GM19240 (cell line): ENCODE results near the gene PDE3A.
"Not testable (repeated sequence)": the region's sequence is repeated elsewhere in the genome, so short reads cannot be mapped to it uniquely, and the experiment has no call there.

Experiments used
- DNase-seq: peaks from one replicate; pipeline ENCODE4 v3.0.0; 2011; ENCODE audit warnings: low spot score; ENCODE audit not compliant: insufficient read length

PDE3A gene

DNA sequence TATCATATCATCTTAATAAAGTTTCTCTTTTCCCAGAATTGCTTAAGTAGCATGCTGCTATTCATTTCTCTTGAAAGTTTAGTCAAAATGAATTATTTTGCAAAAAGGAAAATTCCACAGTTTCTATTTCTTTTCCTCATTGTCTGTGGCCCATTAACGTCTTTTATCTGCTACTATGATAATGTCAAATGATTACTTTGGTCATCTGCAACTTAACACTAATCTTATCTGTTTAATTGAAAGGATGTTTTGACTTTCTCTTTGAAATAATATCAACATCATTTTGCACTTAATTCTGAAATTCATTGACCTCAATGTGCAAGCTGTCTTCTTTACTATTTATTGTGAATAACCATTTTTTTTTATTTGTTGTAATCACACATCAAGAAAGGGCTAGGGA lies 180.3 kb downstream of the PDE3A start:
- DNase-seq = no peak

DNA sequence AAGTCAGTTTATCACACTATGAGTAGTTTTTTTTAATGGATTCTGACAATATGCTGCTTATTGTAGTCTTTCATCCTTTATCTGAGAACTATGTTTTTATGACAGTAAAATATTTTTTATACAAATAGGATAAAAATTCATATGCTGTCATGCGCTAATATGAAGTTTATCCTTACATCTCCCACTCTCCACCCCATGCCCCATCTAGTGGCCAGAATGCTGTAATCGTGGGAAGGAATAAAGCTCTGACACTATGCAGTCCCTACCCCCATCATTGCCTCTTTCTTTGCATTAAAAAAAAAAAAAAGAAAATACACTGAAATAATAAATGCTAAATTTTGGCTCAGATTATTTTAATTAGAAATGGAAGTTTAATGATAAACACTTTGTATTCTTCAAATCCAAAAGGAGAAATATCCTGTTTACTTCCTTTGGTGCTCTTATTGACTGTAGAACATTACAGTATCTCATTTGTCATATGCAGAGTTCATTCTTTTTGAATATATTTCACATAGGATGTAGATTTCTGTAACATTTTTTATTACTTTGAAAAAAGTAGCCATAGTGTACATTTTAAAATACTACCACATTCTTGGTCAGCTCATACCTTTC lies 180.9 kb downstream of the PDE3A start:
- DNase-seq = no peak

DNA sequence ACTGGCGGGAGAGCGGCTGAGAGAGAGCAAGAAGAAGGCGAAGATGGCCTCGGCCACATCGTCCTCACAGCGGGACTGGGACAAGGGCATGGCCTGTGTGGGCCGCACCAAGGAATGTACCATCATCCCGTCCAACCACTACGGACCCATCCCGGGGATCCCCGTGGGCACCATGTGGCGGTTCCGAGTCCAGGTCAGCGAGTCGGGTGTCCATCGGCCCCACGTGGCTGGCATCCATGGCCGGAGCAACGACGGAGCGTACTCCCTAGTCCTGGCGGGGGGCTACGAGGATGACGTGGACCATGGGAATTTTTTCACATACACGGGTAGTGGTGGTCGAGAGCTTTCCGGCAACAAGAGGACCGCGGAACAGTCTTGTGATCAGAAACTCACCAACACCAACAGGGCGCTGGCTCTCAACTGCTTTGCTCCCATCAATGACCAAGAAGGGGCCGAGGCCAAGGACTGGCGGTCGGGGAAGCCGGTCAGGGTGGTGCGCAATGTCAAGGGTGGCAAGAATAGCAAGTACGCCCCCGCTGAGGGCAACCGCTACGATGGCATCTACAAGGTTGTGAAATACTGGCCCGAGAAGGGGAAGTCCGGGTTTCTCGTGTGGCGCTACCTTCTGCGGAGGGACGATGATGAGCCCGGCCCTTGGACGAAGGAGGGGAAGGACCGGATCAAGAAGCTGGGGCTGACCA lies 183.6 kb downstream of the PDE3A start:
- not testable (repeated sequence) for DNase-seq

DNA sequence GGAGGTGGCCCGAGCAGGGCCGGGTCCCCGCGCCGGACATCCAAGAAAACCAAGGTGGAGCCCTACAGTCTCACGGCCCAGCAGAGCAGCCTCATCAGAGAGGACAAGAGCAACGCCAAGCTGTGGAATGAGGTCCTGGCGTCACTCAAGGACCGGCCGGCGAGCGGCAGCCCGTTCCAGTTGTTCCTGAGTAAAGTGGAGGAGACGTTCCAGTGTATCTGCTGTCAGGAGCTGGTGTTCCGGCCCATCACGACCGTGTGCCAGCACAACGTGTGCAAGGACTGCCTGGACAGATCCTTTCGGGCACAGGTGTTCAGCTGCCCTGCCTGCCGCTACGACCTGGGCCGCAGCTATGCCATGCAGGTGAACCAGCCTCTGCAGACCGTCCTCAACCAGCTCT lies 184.2 kb downstream of the PDE3A start:
- not testable (repeated sequence) for DNase-seq

DNA sequence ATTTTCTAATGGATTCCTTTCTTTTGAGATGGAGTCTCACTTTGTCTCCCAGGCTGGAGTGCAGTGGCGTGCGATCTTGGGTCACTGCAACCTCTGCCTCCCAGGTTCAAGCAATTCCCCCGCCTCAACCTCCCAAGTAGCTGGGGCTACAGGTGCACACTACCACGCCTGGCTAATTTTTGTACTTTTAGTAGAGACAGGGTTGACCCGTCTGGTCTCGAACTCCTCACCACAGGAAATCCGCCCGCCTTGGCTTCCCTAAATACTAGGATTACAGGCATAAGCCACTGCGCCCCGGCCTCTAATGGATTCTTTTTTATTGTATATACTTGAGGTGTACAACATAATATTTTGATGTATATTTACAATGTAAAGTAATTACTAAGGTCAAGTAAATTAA lies 186.7 kb downstream of the PDE3A start:
- no peak for DNase-seq

DNA sequence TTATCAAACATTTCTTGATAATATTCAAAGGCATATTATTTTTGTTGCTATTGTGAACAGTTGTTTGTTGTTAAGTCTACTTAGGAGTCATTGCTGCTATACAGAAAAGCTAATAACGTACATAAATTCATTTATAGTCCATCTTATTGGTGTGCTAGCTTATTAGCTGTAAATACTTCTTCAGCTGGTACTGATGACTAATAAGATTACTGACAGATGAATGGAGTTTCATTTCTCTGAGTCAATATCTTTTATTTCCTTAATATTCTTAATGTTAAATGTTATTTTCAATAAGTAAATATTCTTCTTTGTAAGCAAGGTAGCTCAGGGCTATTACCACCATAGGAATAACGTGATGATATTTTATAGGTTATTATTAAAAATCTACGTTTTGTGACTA lies 187.4 kb downstream of the PDE3A start:
- DNase-seq = no peak

DNA sequence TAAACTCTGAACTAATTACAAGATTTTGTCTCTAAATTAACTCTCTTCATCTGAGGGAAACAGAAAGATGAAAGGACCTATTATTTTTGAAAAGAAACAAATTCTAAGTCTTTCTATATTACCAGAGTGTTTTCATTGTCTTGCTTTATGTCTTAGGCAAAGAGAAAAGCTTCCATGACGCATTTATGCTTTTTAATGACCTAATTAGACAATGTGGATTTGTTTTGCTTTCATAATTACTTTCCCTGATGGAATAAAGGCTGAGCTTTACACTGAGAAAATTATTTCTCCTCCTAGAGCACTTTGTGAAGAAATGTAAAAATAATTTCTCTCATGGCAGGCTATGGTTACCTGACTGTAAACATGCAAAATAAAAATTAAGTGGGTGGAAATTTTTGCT lies 188.8 kb downstream of the PDE3A start:
- DNase-seq = no peak

DNA sequence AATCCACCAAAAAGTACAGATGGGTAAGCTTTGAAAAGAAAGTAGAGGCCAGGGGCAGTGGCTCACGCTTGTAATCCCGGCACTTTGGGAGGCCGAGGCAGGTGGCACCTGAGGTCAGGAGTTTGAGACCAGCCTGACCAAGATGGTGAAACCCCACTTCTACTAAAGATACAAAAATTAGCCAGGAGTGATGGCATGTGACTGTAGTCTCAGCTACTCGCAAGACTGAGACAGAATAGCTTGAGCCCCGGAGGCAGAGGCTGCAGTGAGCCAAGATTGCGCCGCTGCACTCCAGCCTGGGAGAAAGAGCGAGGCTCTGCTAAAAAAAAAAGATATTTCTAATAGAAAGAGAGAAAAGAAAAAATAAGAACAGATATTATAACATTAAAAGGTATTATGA lies 192.6 kb downstream of the PDE3A start:
- DNase-seq = no peak

DNA sequence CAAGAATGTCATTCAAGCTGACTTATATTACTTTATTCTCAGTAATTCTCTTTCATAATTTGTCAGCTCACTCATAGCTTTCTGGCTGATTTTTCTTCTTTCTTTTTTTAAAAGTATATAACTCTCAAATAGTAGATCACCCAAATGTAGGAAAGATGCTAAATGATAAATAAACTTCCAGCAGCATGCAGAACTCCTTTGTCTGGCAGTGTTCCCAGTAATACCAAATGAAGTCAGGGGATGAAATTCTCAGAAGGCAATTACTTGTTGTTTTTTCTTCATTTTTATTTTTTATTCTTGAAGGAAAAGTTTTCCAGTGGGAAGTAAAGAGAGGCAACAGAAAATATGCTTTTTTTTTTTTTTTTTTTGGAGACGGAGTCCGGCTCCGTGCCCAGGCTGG lies 193.5 kb downstream of the PDE3A start:
- DNase-seq = no peak

DNA sequence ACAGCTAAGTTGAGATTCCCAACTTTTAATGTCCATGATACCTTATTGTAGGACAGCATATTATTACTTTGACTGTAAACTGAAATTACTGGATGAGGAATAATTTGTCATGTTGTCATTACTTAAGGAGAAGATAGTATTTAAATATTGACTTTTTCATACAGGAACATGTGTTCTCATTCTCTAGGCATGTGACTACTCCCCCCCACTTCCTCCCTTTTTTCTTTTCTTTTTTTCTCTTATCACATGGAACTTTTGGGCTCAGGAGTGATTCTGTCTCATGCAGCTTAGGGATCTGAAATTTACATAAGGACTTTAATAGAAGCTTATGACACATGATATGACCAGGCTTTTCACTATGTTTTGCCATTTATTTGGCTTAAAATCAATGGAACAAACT lies 199.1 kb downstream of the PDE3A start:
- DNase-seq = no peak

DNA sequence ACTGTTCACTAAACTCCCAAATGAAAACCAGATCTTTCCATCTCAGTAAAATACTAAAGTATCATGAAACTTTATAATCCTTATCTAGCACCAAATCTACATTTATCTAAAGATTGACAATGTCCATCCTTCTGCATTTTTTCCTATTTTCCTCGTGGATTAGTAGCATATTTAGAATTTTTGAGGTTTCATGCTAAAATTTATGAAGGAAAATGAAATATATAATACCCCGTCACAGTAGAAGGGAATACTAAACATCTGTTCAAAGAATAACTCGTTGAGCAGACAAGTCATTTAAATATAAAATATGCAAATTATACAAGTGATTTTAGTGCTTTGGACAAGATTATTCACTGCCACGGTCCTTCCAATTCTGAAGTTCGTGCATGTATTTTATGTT lies 204.1 kb downstream of the PDE3A start:
- DNase-seq = no peak

DNA sequence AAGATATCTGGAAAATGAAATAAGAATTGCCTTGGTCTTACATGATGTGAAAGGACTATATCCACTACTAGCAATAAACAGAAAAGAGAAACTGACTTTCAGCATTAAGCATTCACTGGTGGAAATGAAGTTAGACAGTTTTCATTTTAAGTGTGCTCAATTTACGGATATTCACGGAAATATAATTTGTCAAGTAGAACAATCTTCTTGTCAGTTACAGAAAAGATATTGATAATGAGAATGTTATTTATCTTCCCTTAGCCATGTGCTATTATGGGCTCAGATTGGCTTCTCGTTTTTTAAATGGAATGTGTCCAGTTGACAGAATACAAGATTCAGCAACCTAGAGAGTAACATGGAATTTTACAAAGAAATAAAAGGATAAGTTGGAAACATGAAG lies 208.2 kb downstream of the PDE3A start:
- DNase-seq = no peak

DNA sequence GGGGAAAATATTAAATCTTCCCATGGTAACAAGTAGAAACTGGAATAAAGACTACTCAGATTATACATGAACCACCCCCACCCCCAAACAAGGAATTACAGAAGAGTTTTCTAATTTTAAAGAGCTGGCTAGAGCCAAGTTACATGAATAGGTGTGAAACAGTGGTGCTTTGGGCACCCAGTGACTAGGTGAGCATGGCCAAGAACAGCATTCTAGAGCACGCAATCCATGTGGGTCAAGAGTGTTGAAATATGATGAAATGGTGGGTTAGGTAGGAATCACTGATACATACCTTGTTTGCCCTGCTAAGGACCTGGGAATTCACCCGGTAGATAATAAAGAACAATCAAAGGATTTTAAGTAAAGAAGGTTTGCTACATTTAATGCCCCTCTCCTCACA lies 208.7 kb downstream of the PDE3A start:
- no peak for DNase-seq

DNA sequence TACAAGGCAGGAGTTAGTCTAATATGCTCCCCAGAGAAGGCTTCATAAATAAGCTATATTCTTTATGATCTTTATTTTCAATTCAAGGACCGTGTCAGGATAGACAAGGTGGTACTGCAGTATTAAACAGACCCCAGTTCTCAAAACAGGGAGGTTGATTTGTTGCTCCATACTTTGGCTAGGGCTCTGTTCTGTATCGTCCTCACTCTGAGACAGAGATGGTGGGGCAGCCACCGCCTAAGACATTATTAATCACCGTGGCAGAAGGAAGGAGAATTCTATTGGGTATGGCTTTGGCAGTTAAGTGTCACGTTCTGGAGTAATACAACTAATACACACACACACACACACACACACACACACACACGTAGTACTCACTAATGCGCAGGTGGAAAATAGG lies 209.8 kb downstream of the PDE3A start:
- DNase-seq = no peak

DNA sequence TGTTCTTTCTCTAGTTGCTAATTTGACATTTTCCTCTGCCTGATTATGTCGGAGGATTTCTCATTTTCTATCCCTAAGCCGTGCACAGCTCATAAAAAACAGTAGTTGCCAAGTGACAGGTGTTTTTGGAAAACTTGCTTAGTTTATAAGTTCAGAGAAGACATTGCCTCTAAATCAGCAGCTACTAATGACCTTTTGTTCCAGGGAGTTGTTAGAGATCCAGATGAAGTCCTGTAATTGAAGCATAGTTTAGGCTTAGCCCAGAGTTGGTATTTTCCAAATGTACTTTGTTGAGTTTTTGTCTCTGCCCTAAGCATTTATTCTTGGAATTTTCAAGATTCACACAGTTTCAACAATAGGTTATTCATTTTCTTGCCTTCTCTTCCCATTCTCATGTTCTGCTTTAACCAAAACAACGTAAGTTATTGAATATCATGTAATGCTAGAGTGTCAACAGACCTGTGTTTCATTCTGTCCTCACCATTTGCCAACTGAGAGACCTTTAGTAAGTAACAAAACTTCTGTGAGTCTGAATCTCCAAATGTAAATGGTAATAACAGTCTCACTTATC lies 216.8 kb downstream of the PDE3A start:
- no peak for DNase-seq

DNA sequence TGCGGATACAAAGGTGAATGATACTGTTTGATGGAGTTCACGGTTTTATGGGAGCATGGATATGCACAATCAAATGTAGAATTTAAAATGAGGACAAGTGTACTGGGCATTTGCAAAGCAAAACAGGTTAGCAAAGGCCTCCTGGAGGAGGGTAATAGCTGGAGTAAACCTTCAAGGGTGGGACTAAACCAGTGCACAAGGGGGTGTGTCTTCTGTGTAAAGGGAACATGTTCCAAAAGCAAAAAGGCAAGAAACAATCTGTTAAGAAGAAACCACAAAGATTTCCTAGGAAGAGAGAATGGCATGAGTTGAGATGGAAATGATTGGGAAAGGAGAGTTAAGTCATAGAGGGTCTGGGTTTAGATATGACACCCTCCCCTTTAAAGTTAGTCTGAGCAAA lies 217.6 kb downstream of the PDE3A start:
- no peak for DNase-seq

DNA sequence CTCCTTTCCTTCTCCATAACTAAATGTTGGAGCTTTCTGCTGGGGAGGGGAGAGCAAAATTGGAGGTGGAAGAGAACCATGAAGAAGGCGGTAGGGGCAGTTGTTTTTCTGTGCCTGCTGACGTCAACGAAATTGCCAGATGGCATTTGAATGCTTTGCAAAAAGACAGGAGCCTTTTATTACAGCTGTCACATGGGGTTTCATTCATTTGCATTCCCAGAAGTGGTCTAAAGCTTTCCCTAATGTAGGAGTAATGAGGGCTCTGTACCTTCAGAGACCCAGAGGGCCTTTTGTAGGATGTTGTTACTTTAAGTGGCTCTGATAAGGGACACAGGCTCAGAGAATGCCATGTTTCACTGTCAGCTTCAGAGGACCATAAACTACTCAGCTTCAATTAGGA lies 219.7 kb downstream of the PDE3A start:
- no peak for DNase-seq

DNA sequence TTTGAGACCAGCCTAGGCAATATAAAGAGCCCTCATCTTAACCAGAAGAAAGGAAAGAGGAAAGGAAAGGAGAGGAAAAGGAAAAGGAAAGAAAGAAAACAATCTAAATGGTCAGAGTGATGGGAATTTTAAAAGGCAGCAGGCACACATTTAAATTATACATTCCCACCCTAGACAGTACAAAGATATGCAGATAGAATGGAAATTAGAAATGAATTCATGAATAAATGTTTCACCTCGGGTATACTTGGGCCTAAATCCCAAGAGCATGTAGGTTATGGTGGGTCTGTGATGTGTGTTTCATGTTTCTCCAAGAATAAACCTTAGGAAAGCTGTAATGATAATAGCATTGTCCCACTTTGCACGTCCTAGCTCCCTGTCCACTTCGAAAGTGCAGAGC lies 222.2 kb downstream of the PDE3A start:
- no peak for DNase-seq

DNA sequence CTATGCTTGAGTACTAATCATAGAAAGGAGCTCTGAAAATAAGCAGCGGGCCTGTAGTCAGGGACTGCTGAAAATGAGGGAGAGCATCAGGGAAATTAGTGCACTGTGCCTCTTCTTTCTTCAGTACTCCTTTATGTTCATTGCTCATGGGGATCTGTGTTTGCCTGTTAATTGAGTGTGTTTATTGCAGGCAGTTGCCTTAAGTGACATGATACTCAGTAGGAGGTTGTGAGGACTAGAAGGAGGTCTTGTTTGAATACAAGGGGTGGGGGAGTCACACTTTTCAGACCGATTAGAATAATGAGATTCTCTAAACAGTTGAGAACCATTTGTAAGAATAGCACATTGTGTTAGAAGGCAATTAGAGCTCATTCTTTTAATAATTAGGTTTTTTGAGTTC lies 224.2 kb downstream of the PDE3A start:
- no peak for DNase-seq

DNA sequence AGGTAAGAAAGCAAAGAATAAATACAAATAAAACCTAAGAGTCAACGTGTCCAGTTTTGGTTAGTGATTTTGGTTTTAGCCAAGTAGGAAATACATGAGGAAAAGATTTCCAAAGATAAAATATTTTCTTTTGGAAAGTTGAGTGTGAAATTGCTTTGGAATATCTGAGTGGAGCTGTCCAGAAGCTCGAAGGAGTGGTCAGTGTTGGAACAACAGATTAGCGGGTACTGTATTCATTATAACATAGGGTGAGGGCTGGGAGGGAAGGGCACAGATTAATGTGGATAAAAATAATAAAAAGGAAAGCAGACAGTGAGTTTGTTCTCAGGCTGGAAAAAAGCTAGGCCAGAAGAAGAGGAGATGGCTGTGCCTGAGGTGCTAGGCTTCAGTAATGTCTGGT lies 225.3 kb downstream of the PDE3A start:
- DNase-seq = no peak

DNA sequence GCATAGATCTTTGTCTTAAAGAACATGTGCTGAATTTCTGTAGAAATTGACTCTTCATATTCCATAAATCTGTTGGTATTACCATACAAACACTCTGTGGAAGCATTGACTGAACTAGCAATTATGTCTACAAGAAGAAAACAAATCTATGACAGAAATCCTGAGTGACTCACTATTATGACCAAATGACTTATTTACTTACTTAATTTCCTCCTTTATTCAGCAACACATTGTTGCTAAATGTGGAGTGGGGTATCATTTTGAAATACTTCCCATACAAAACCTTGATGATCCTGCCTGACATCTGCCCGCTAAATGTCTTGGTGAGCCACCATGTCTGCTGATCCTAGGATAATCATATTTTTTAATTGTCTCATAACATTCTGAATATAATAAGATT lies 227.7 kb downstream of the PDE3A start:
- DNase-seq = no peak

DNA sequence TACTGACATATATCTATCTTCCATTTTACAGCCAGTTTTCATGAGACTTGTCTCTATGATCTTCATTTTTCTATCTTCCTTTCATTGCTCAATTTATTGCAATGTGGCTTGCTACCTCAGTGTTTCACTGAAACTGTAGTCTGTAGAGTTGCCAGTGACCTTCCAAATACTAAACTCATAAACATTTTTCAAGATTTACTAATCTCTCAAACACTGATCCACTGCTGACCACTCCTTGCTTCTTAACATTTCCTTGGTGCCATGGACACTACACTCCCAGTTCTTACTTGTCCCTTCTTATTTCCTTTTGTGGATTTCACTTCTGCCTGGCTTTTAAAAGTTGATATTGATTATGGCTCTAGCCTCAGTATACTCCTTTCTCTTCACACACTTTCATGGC lies 231.4 kb downstream of the PDE3A start:
- no peak for DNase-seq

DNA sequence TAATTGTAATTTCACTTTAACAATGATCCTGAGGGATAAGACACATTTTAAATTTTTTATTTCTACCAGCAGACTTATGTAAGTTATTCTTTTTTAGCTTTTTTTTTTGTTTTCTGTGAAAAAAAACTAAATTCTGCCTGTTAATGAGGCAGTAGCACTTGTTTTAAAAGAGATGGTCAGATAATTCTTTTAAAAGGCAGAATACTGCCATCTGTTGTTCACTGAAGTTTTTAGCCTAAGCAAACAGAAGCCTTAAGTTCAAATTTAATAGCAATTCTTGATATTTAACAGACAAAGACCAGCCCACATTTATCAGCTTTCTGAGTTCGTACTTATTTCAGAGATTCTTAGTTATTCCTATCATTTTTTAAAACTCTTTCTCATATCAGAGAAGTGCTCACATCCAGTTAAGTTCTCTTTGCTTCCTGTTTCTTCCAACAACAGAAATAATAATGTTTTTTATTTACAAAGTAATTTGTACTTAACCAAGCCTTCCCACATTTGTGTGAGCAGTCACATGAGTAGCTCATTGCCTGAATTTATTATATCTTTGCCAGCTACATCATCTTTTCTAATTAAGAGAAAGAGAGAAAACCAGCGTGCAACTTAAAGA lies 233.4 kb downstream of the PDE3A start:
- DNase-seq = no peak
